Transverse colon (tissue), 3 donors: Measurements from ENCODE around the gene LMNTD2.

Experiments
- EP300 ChIP-seq: sonication (generic); formaldehyde crosslinking; IDR thresholded peaks from one replicate; pipeline ENCODE4 v1.6.1; 2017; ENCODE audit warnings: antibody characterized with exemption, low read depth
- POLR2A ChIP-seq: fragments of 450-650 bp; IDR thresholded peaks from one replicate; pipeline ENCODE4 v1.6.1; 2016; ENCODE audit warnings: antibody characterized with exemption, mild to moderate bottlenecking, moderate library complexity
- TF ChIP-seq, protein P1 (sequence below), 5 experiments: fragments of 200-600 bp in 3 of 5; fragments of 450-650 bp in 2 of 5; sonication (generic) in 3 of 5; IDR thresholded peaks; 1 replicate in 2 of 5; 2 replicates in 3 of 5; pipeline ENCODE4 v1.5.1; 2016 to 2017; ENCODE audit warnings: antibody characterized with exemption in 5 of 5, inconsistent platforms in 3 of 5, mild to moderate bottlenecking in 2 of 5, moderate library complexity in 1 of 5

DNA sequence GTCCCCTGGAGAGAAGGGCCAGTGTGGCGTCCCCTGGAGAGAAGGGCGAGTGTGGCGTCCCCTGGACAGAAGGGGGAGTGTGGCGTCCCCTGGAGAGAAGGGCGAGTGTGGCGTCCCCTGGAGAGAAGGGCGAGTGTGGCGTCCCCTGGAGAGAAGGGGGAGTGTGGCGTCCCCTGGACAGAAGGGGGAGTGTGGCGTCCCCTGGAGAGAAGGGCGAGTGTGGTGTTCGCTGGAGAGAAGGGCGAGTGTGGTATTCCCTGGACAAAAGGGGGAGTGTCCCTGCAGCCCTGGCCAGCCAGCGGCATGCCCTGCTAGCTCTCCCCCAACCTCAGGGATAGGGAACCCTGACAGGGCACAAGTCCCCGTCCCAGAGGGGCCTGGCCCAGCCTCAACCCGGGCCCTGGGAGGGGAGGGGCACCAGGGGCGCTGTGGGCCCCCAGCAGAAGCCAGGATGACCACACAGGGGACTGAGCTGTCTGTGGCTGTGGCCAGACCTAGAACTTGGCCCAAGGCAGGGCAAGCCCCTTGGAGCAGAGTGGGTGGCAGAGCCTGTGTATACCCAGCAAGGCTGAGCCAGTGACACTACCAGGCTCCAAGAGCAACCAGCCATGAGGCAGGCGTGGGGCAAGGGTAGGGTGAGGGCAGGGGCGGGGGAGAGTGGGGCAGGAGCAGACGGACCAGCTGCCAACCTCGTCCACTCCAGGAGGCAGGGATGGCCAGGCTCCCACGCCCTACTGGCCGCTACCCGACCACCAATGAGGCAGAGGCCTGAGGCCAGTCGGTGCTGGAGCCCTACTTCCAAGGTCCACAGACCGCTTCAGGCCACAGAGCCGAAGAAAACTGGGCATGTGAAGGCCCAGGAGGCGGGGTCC, 29.3 kb downstream of the LMNTD2 start:
- TF ChIP-seq, protein P1, sequence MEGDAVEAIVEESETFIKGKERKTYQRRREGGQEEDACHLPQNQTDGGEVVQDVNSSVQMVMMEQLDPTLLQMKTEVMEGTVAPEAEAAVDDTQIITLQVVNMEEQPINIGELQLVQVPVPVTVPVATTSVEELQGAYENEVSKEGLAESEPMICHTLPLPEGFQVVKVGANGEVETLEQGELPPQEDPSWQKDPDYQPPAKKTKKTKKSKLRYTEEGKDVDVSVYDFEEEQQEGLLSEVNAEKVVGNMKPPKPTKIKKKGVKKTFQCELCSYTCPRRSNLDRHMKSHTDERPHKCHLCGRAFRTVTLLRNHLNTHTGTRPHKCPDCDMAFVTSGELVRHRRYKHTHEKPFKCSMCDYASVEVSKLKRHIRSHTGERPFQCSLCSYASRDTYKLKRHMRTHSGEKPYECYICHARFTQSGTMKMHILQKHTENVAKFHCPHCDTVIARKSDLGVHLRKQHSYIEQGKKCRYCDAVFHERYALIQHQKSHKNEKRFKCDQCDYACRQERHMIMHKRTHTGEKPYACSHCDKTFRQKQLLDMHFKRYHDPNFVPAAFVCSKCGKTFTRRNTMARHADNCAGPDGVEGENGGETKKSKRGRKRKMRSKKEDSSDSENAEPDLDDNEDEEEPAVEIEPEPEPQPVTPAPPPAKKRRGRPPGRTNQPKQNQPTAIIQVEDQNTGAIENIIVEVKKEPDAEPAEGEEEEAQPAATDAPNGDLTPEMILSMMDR (IDR thresholded peaks at IDR 0.05), result no peak
- TF ChIP-seq POLR2A (no peak), EP300 (no peak)
